ENCODE results near the gene TBX21. TPM values are rescaled to one million over a fixed set of nuclear protein-coding genes. Genes with fewer than 3 reads are reported as not detected.

The TBX21 gene
- total RNA-seq, 3 donors from 2014 or later, result 0.33 to 1.8 (median 1.0) TPM

GRCh38 chr17:47716375-47716774 lies 16.7 kb upstream of the TBX21 start:
- TF ChIP-seq POLR2A (IDR thresholded peaks at IDR 0.05) (no peak), POLR2AphosphoS5 (IDR thresholded peaks at IDR 0.05) (no peak)
- TF ChIP-seq, protein P1, sequence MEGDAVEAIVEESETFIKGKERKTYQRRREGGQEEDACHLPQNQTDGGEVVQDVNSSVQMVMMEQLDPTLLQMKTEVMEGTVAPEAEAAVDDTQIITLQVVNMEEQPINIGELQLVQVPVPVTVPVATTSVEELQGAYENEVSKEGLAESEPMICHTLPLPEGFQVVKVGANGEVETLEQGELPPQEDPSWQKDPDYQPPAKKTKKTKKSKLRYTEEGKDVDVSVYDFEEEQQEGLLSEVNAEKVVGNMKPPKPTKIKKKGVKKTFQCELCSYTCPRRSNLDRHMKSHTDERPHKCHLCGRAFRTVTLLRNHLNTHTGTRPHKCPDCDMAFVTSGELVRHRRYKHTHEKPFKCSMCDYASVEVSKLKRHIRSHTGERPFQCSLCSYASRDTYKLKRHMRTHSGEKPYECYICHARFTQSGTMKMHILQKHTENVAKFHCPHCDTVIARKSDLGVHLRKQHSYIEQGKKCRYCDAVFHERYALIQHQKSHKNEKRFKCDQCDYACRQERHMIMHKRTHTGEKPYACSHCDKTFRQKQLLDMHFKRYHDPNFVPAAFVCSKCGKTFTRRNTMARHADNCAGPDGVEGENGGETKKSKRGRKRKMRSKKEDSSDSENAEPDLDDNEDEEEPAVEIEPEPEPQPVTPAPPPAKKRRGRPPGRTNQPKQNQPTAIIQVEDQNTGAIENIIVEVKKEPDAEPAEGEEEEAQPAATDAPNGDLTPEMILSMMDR (IDR thresholded peaks at IDR 0.05), result no peak
- intact Hi-C loops (cut with DNase I; ENCODE audit: low total_unique reads), result no loop called here
- Histone ChIP-seq H3K27ac (no peak overlapping the region), H3K27me3 (peaks cover 0 to 6% of the 10 kb centered on the region in 2 donors), H3K4me3 (no peak overlapping the region), H3K36me3 (no peaks in the 10 kb centered on the region), H3K9me3 (no peaks in the 10 kb centered on the region), H3K4me1 (peaks cover 0 to 2% of the 10 kb centered on the region in 2 donors)
- DNase-seq (ENCODE audit: low spot score in 2 of 2), result no peak

DNA sequence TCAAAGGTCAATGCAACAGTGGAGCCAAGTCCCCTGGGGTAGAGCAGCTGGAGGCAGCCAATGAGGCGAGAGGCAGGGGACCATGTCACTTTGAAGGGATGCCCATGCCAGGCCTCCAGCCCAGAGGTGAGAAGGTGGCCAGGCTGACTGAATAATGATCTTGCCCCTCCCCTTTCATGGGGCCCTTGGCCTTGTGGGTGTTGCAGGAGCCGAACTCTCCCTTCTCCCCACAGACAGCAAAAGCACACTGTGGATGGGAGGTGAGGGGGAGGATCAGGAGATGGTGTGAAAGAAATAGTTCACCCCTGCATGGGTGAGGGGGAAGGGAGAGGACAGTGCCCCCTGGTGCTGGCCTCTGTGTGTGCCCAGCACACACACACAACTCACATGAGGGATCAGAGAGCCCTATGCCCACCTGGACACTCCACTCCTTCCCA lies 15.8 kb upstream of the TBX21 start:
- no peaks in the 10 kb centered on the region for H3K9me3 ChIP-seq
- TF ChIP-seq POLR2A (IDR thresholded peaks at IDR 0.05) (no peak), POLR2AphosphoS5 (IDR thresholded peaks at IDR 0.05) (no peak)
- TF ChIP-seq, protein P1 (IDR thresholded peaks at IDR 0.05), result no peak
- intact Hi-C loops (cut with DNase I; ENCODE audit: low total_unique reads), result no loop called here
- no peak overlapping the region for H3K4me3 ChIP-seq
- peaks cover 0 to 15% of the 10 kb centered on the region in 2 donors for H3K27me3 ChIP-seq
- H3K27ac ChIP-seq, result no peak overlapping the region
- DNase-seq (ENCODE audit: low spot score in 2 of 2), result no peak
- H3K4me1 ChIP-seq, result peaks cover 0 to 5% of the 10 kb centered on the region in 2 donors
- H3K36me3 ChIP-seq, result no peaks in the 10 kb centered on the region

GRCh38 chr17:47717979-47718621 lies 14.9 kb upstream of the TBX21 start:
- no peaks in the 10 kb centered on the region for H3K9me3 ChIP-seq
- no peak for DNase-seq (ENCODE audit: low spot score in 2 of 2)
- no peaks in the 10 kb centered on the region for H3K36me3 ChIP-seq
- intact Hi-C loops (cut with DNase I; ENCODE audit: low total_unique reads), result no loop called here
- no peak for TF ChIP-seq POLR2AphosphoS5 (IDR thresholded peaks at IDR 0.05)
- TF ChIP-seq, protein P1 (IDR thresholded peaks at IDR 0.05), result no peak
- H3K4me3 ChIP-seq, result no peak overlapping the region
- H3K27me3 ChIP-seq, result peaks cover 0 to 18% of the 10 kb centered on the region in 2 donors
- no peak overlapping the region for H3K27ac ChIP-seq
- H3K4me1 ChIP-seq, result peaks cover 0 to 5% of the 10 kb centered on the region in 2 donors

- Histone ChIP-seq H3K9me3 (no peaks in the 10 kb centered on the region), H3K27me3 (peaks cover 0 to 18% of the 10 kb centered on the region in 2 donors), H3K27ac (no peak overlapping the region), H3K4me3 (no peak overlapping the region), H3K36me3 (no peaks in the 10 kb centered on the region), H3K4me1 (peaks cover 0 to 5% of the 10 kb centered on the region in 2 donors)
- TF ChIP-seq, protein P1 (IDR thresholded peaks at IDR 0.05), result no peak
- TF ChIP-seq POLR2AphosphoS5 (IDR thresholded peaks at IDR 0.05), result no peak
- no peak for TF ChIP-seq POLR2A (IDR thresholded peaks at IDR 0.05)
- no peak for DNase-seq (ENCODE audit: low spot score in 2 of 2)
- intact Hi-C loops (cut with DNase I; ENCODE audit: low total_unique reads), result no loop called here
These were observed 14.2 kb upstream of the TBX21 start for GRCh38 chr17:47718634-47719405.

All from breast epithelium (tissue), 4 donors.